ENCODE data around the gene SLC7A8.

- no peak for TF ChIP-seq CTCF (IDR thresholded peaks at IDR 0.05; ENCODE audit: low read depth, low read length, missing input control)
- no peak for TF ChIP-seq ZBTB33 (IDR thresholded peaks at IDR 0.05)
- no peak for TF ChIP-seq MAX (IDR thresholded peaks at IDR 0.05)
- TF ChIP-seq FOXA1 (IDR thresholded peaks at IDR 0.05) = no peak
- no peak for TF ChIP-seq TAF1 (conservative IDR thresholded peaks at IDR 0.05)
- no peak for TF ChIP-seq NR2F2 (IDR thresholded peaks at IDR 0.05)
- no peak for TF ChIP-seq JUND (IDR thresholded peaks at IDR 0.05)
- TF ChIP-seq GABPA (IDR thresholded peaks at IDR 0.05 in 1 of 2, conservative IDR thresholded peaks at IDR 0.05 in 1 of 2) = no peak
- no peak for TF ChIP-seq YY1 (IDR thresholded peaks at IDR 0.05)
- TF ChIP-seq EGR1 (IDR thresholded peaks at IDR 0.05; ENCODE audit: low read depth in 2 of 2) = no peak
- TF ChIP-seq SP1 (IDR thresholded peaks at IDR 0.05) = no peak
Observed at GRCh38 chr14:23183479-23183878, at the start of gene SLC7A8.

All from liver (tissue), 3 donors.